Panc1 (cell line): ENCODE results near the gene TRPC3. TPM values are rescaled to one million over a fixed set of nuclear protein-coding genes. Genes with fewer than 3 reads are reported as not detected.

Experiments used
- ATAC-seq: fragments of 200-7000 bp; cut with Tn5 transposase; 2 replicates; pipeline ENCODE4 v1.9.1; 2020; ENCODE audit warnings: mild to moderate bottlenecking, moderate library complexity
- BruUV-seq: library from RNA; stranded (reverse); fragments of 400-500 nt; replicated peaks from 2 replicates; lab custom pipeline; 2021; lab: Mats Ljungman, UMichigan
- CTCF ChIA-PET: fragments of 300-600 bp; sonication (Branson Sonifier 250); formaldehyde crosslinking; loops from one replicate; lab custom pipeline; 2022; ENCODE audit warnings: antibody characterized with exemption; lab: Charles Lee
- POLR2A ChIA-PET: fragments of 300-600 bp; sonication (Branson Sonifier 250); formaldehyde crosslinking; loops from one replicate; lab custom pipeline; 2022; ENCODE audit warnings: antibody characterized with exemption; lab: Charles Lee
- DNase-seq: peaks from one replicate; pipeline ENCODE4 v3.0.0-alpha.2; 2010; ENCODE audit warnings: low read depth, low spot score
- H3K27ac ChIP-seq: 2 replicates; pipeline ENCODE4 v1.5.1; 2011; ENCODE audit warnings: mild to moderate bottlenecking, low read length, inconsistent platforms
- H3K27me3 ChIP-seq: fragments of 200-500 bp; sonication (Bioruptor generic); 2 replicates; pipeline ENCODE4 v1.6.0; 2014; ENCODE audit warnings: low read length, inconsistent platforms; ENCODE audit not compliant: control insufficient read depth, insufficient read depth
- H3K36me3 ChIP-seq: fragments of 200-500 bp; sonication (Bioruptor generic); 2 replicates; pipeline ENCODE4 v1.5.1; 2014; ENCODE audit warnings: inconsistent platforms, mild to moderate bottlenecking, low read length, moderate library complexity; ENCODE audit not compliant: control insufficient read depth, insufficient read depth
- H3K4me1 ChIP-seq: 2 replicates; pipeline ENCODE4 v1.5.1; 2011; ENCODE audit warnings: inconsistent platforms, mild to moderate bottlenecking, low read length, moderate library complexity; ENCODE audit not compliant: control insufficient read depth, insufficient read depth
- H3K4me3 ChIP-seq, 2 experiments: 2 replicates each; pipeline ENCODE4 v1.5.1; 2011 to 2012; ENCODE audit warnings: low read depth in 2 of 2, low read length in 2 of 2, mild to moderate bottlenecking in 2 of 2, inconsistent platforms in 1 of 2, moderate library complexity in 1 of 2
- H3K9me3 ChIP-seq: fragments of 200-500 bp; sonication (Bioruptor generic); 2 replicates; pipeline ENCODE4 v1.5.1; 2014; ENCODE audit warnings: low read depth, mild to moderate bottlenecking, inconsistent platforms, low read length, moderate library complexity; ENCODE audit not compliant: control insufficient read depth, insufficient read depth
- CTCF ChIP-seq: fragments of 450-650 bp; IDR thresholded peaks from 2 replicates; pipeline ENCODE4 v1.5.1; 2017; ENCODE audit warnings: mild to moderate bottlenecking
- POLR2AphosphoS5 ChIP-seq: IDR thresholded peaks from 2 replicates; pipeline ENCODE4 v1.6.1; 2012; ENCODE audit warnings: mild to moderate bottlenecking, low read depth, low read length, moderate library complexity
- REST ChIP-seq, 2 experiments: IDR thresholded peaks; 2 replicates each; pipeline ENCODE4 v1.6.1; 2011 to 2012; ENCODE audit warnings: low read depth in 2 of 2, control low read depth in 1 of 2, low read length in 1 of 2, mild to moderate bottlenecking in 1 of 2, moderate library complexity in 1 of 2; ENCODE audit not compliant: insufficient read depth in 1 of 2
- SIN3A ChIP-seq: IDR thresholded peaks from 2 replicates; pipeline ENCODE4 v1.6.1; 2012; ENCODE audit warnings: low read depth, mild to moderate bottlenecking, low read length, moderate library complexity, borderline replicate concordance; ENCODE audit not compliant: insufficient read depth
- TCF7L2 ChIP-seq: IDR thresholded peaks from 2 replicates; pipeline ENCODE4 v1.6.1; 2011; ENCODE audit warnings: mild to moderate bottlenecking, low read depth, low read length, inconsistent platforms
- in situ Hi-C: cut with HindIII; loops from 2 replicates; pipeline ENCODE4 v1.10.0; 2016; ENCODE audit warnings: low sequenced_read_pairs, low pct_unique_long_range_greater_than_20kb
- intact Hi-C: fragments of 100-400 bp; cut with micrococcal nuclease; formaldehyde crosslinking; loops from one replicate; pipeline ENCODE4 v1.10.0; 2022; ENCODE audit not compliant: unreplicated experiment
- total RNA-seq: library from RNA; stranded (reverse); gene quantifications from one replicate; pipeline ENCODE4 v1.2.1, GENCODE V29; 2021; ENCODE audit not compliant: unreplicated experiment

TRPC3 gene
- total RNA-seq, 1 experiment from 2014 or later = 0.08 TPM

GRCh38 chr4:121998024-121998423, 46.2 kb upstream of the TRPC3 start:
- ChIA-PET POLR2A (no interaction called here), CTCF (no interaction called here)
- no TSS peak for BruUV-seq
- no peaks in the 10 kb centered on the region for H3K9me3 ChIP-seq
- intact Hi-C loops (no loop called here), in situ Hi-C loops (no loop called here)
- peaks cover 2% of the 10 kb centered on the region for H3K27me3 ChIP-seq
- H3K4me3 ChIP-seq = no peak overlapping the region
- TF ChIP-seq REST (IDR thresholded peaks at IDR 0.05; ENCODE audit: insufficient read depth in 1 of 2, low read depth in 2 of 2, low read length in 1 of 2) = no peak
- TF ChIP-seq TCF7L2 = no peak
- no peak for TF ChIP-seq POLR2AphosphoS5
- no peak for TF ChIP-seq SIN3A
- no peak for TF ChIP-seq CTCF
- no peak for ATAC-seq
- no peaks in the 10 kb centered on the region for H3K4me1 ChIP-seq
- H3K27ac ChIP-seq = no peak overlapping the region
- no peaks in the 10 kb centered on the region for H3K36me3 ChIP-seq
- no peak for DNase-seq

GRCh38 chr4:121995790-121996537, 44.1 kb upstream of the TRPC3 start:
- intact Hi-C loops (no loop called here), in situ Hi-C loops (no loop called here)
- ChIA-PET CTCF (no interaction called here), POLR2A (no interaction called here)
- no peaks in the 10 kb centered on the region for H3K36me3 ChIP-seq
- no peak for DNase-seq
- no peak overlapping the region for H3K4me3 ChIP-seq
- H3K9me3 ChIP-seq = no peaks in the 10 kb centered on the region
- no peak overlapping the region for H3K27ac ChIP-seq
- H3K4me1 ChIP-seq = no peaks in the 10 kb centered on the region
- no peaks in the 10 kb centered on the region; the same call in none of the 2 replicates for H3K27me3 ChIP-seq
- TF ChIP-seq SIN3A (no peak), TCF7L2 (no peak), POLR2AphosphoS5 (no peak), REST (IDR thresholded peaks at IDR 0.05; ENCODE audit: insufficient read depth in 1 of 2, low read depth in 2 of 2, low read length in 1 of 2) (no peak), CTCF (no peak)
- no TSS peak for BruUV-seq
- ATAC-seq = no peak
